Measurements from ENCODE around the gene GPR89A.
"Not testable (repeated sequence)": the region's sequence is repeated elsewhere in the genome, so short reads cannot be mapped to it uniquely, and the experiment has no call there.

- TF ChIP-seq CTCF (IDR thresholded peaks at IDR 0.05); POLR2AphosphoS5 (IDR thresholded peaks at IDR 0.05; ENCODE audit: insufficient read depth in 1 of 2, low read depth in 1 of 2); POLR2A (IDR thresholded peaks at IDR 0.05): not testable (repeated sequence)
Measured at GRCh38 chr1:145622177-145622576, 14.4 kb downstream of the GPR89A start.
